Colonic mucosa (tissue), 4 donors: ENCODE results near the gene COMMD1. TPM values are rescaled to one million over a fixed set of nuclear protein-coding genes. Genes with fewer than 3 reads are reported as not detected.

Source experiments
- DNase-seq: peaks from one replicate; pipeline ENCODE4 v3.0.0-alpha.2; 2020
- H3K27ac ChIP-seq: fragments of 200-600 bp; one replicate; pipeline ENCODE4 v1.8.0; 2021
- H3K27me3 ChIP-seq: fragments of 200-600 bp; one replicate; pipeline ENCODE4 v1.8.0; 2021
- H3K36me3 ChIP-seq: fragments of 200-600 bp; one replicate; pipeline ENCODE4 v1.8.0; 2021
- H3K4me1 ChIP-seq: fragments of 200-600 bp; one replicate; pipeline ENCODE4 v1.8.0; 2021; ENCODE audit warnings: mild to moderate bottlenecking
- H3K4me3 ChIP-seq: fragments of 200-600 bp; one replicate; pipeline ENCODE4 v1.8.0; 2021
- H3K9ac ChIP-seq, 2 donors: one replicate each; pipeline ENCODE4 v1.7.0; 2013; ENCODE audit warnings: control low read depth in 2 of 2, low read depth in 2 of 2, low read length in 2 of 2
- H3K9me3 ChIP-seq: fragments of 200-600 bp; one replicate; pipeline ENCODE4 v1.8.0; 2021
- intact Hi-C: fragments of 100-400 bp; cut with DNase I; formaldehyde crosslinking; loops from one replicate; pipeline ENCODE4 v1.14.1; 2022
- total RNA-seq, 2 donors: library from RNA; stranded (reverse); fragmentation: NEBNext Ultra II Directional in 1 of 2; extraction: Animal tissue kit (Norgen Biotek cat#: 25700) in 1 of 2; gene quantifications; one replicate each; pipeline ENCODE4 v1.2.1, GENCODE V29; 2021
- TF ChIP-seq, protein P1 (sequence below): fragments of 200-600 bp; IDR thresholded peaks from one replicate; pipeline ENCODE4 v1.8.0; 2022; ENCODE audit warnings: antibody characterized with exemption, mild to moderate bottlenecking
- donor health status: healthy.
- donor health status: DM: no; HTN: no; CAD: no.
- donor health status: DM: no; HTN: no; CAD: no.

The COMMD1 gene
- total RNA-seq, 2 donors from 2014 or later, result 22.2 to 24.4 TPM

DNA sequence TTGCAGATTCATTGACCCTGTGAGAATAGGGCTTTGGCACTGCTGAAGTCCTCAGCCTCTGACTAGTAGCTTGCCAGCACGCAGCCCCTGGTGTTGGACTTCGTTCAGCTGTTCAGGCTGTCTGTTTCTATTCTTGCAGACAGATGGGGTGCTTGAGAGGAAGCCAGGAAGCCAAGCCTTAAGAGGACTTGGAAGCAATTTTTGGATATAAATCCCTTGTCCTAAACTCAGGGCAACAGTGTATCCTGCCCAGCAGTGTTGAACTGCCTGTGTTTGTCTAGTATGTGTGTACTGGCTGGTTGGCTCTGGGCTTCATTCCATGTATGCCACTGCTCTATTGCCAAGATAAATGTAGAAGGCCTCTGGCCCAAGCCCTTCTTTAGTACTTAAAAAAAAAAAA is 108.6 kb downstream of the COMMD1 start:
- no peaks in the 10 kb centered on the region for H3K27me3 ChIP-seq
- H3K27ac ChIP-seq, result no peak overlapping the region
- DNase-seq, result peak; percentile 40
- no peaks in the 10 kb centered on the region for H3K9me3 ChIP-seq
- no peaks in the 10 kb centered on the region for H3K36me3 ChIP-seq
- no peak overlapping the region for H3K9ac ChIP-seq
- no peak overlapping the region for H3K4me3 ChIP-seq
- intact Hi-C loops, result no loop called here
- peaks cover 5% of the 10 kb centered on the region for H3K4me1 ChIP-seq
- TF ChIP-seq, protein P1, sequence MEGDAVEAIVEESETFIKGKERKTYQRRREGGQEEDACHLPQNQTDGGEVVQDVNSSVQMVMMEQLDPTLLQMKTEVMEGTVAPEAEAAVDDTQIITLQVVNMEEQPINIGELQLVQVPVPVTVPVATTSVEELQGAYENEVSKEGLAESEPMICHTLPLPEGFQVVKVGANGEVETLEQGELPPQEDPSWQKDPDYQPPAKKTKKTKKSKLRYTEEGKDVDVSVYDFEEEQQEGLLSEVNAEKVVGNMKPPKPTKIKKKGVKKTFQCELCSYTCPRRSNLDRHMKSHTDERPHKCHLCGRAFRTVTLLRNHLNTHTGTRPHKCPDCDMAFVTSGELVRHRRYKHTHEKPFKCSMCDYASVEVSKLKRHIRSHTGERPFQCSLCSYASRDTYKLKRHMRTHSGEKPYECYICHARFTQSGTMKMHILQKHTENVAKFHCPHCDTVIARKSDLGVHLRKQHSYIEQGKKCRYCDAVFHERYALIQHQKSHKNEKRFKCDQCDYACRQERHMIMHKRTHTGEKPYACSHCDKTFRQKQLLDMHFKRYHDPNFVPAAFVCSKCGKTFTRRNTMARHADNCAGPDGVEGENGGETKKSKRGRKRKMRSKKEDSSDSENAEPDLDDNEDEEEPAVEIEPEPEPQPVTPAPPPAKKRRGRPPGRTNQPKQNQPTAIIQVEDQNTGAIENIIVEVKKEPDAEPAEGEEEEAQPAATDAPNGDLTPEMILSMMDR, result no peak

DNA sequence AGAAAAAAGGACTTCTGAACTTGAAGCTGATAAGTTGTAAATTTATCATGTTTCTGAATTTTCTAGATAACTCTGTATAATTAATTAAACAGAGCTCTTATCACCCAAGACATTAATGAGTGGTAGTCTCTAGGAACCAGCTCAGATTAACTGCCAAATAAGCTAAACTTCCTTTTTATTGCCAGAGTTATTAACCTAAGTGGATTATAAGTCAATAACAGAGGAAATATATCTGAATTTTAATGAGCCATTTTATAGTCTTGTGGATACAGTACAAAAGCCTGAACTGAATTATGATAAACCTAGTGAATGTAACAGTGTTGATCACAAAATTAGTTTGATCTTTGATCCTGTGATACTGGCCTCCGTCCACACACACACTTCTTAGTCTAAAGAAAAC is 111.5 kb downstream of the COMMD1 start:
- intact Hi-C loops, result no loop called here
- H3K27me3 ChIP-seq, result no peaks in the 10 kb centered on the region

GRCh38 chr2:62029910-62030309 is 124.4 kb downstream of the COMMD1 start:
- Histone ChIP-seq H3K36me3 (no peaks in the 10 kb centered on the region), H3K4me3 (no peak overlapping the region), H3K9me3 (no peaks in the 10 kb centered on the region), H3K27ac (no peak overlapping the region), H3K27me3 (no peaks in the 10 kb centered on the region), H3K4me1 (no peaks in the 10 kb centered on the region), H3K9ac (no peak overlapping the region)
- TF ChIP-seq, protein P1, result no peak
- intact Hi-C loops, result no loop called here
- no peak for DNase-seq

More for the DNA sequence above, 111.5 kb downstream of the COMMD1 start:
- no peak for DNase-seq
- Histone ChIP-seq H3K36me3 (no peaks in the 10 kb centered on the region), H3K9me3 (no peaks in the 10 kb centered on the region), H3K9ac (no peak overlapping the region), H3K4me1 (peaks cover 5% of the 10 kb centered on the region), H3K4me3 (no peak overlapping the region), H3K27ac (no peak overlapping the region)
- TF ChIP-seq, protein P1, result no peak

- Histone ChIP-seq H3K36me3 (no peaks in the 10 kb centered on the region), H3K4me3 (no peak overlapping the region), H3K4me1 (no peaks in the 10 kb centered on the region), H3K27me3 (no peaks in the 10 kb centered on the region), H3K27ac (no peak overlapping the region), H3K9ac (no peak overlapping the region), H3K9me3 (no peaks in the 10 kb centered on the region)
- no peak for DNase-seq
- intact Hi-C loops, result no loop called here
- TF ChIP-seq, protein P1, result no peak
These were observed 125.4 kb downstream of the COMMD1 start for GRCh38 chr2:62030902-62031301.

DNA sequence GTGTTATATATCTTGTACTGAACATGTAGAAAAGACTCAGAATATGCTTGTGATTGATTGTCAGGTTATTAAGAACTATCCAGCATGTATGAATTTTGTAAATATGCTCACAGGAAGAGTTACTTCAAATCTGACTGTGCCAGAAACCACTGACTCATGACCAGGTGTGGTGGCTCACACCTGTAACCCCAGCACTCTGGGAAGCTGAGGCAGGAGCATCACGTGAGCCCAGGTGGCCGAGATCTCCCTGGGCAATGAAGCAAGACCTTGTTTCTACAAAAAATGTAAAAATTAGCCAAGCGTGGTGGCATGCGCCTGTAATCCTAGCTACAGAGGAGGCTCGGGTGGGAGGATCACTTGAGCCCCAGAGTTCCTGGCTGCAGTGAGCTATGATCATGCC is 126.6 kb downstream of the COMMD1 start:
- Histone ChIP-seq H3K36me3 (no peaks in the 10 kb centered on the region), H3K9me3 (no peaks in the 10 kb centered on the region), H3K4me3 (no peak overlapping the region), H3K27me3 (no peaks in the 10 kb centered on the region), H3K9ac (no peak overlapping the region), H3K4me1 (no peaks in the 10 kb centered on the region), H3K27ac (no peak overlapping the region)
- no peak for DNase-seq
- TF ChIP-seq, protein P1, result no peak
- intact Hi-C loops, result no loop called here

GRCh38 chr2:62034715-62035114 is 129.2 kb downstream of the COMMD1 start:
- Histone ChIP-seq H3K9ac (no peak overlapping the region), H3K27me3 (no peaks in the 10 kb centered on the region), H3K4me1 (no peaks in the 10 kb centered on the region), H3K27ac (no peak overlapping the region), H3K9me3 (no peaks in the 10 kb centered on the region), H3K4me3 (no peak overlapping the region), H3K36me3 (no peaks in the 10 kb centered on the region)
- TF ChIP-seq, protein P1, result no peak
- intact Hi-C loops, result no loop called here
- DNase-seq, result no peak
